ENCODE results near the gene MIEF1.
"Not testable (repeated sequence)": the region's sequence is repeated elsewhere in the genome, so short reads cannot be mapped to it uniquely, and the experiment has no call there.

MIEF1 gene

GRCh38 chr22:39517470-39517869 lies 15.4 kb downstream of the MIEF1 start:
- no peak for TF ChIP-seq CTCF (conservative IDR thresholded peaks at IDR 0.05; ENCODE audit: low read depth)
- H3K27ac ChIP-seq = peak overlapping the region; percentile 10; the same call in 1 of the 2 replicates
- POLR2A ChIA-PET (ENCODE audit: low non-redundant PET) = interaction anchor here (0.6 kb wide), 1 partner anchor 20 kb away, joined by 5 read pairs; no protein-coding TSS in a partner anchor
- CTCF ChIA-PET = interaction anchor here (0.5 kb wide), 1 partner anchor 21 kb away, joined by 3 read pairs; no protein-coding TSS in a partner anchor
- no peak for DNase-seq (ENCODE audit: low spot score)

- no peak for TF ChIP-seq CTCF (conservative IDR thresholded peaks at IDR 0.05; ENCODE audit: low read depth)
- peak overlapping the region; percentile 98 for H3K27ac ChIP-seq
- CTCF ChIA-PET = no interaction called here
- POLR2A ChIA-PET (ENCODE audit: low non-redundant PET) = interaction anchor here (0.6 kb wide), 1 partner anchor 20 kb away, joined by 5 read pairs; no protein-coding TSS in a partner anchor
- DNase-seq (ENCODE audit: low spot score) = no peak
Observed at GRCh38 chr22:39518144-39518786, 16.2 kb downstream of the MIEF1 start.

- ChIA-PET CTCF (interaction anchor here (0.6 kb wide), 1 partner anchor 10 kb away, joined by 3 read pairs; no protein-coding TSS in a partner anchor), POLR2A (ENCODE audit: low non-redundant PET) (interaction anchor here (0.6 to 1.0 kb wide), 3 partner anchors 17 to 205 kb away, joined by 3 to 4 read pairs (median 3); partner anchors contain the start of gene MIEF1)
- H3K27ac ChIP-seq = peak overlapping the region; percentile 98
- no peak for TF ChIP-seq CTCF (conservative IDR thresholded peaks at IDR 0.05; ENCODE audit: low read depth)
- peak; percentile 28 for DNase-seq (ENCODE audit: low spot score)
Observed at GRCh38 chr22:39518996-39519680, 17.0 kb downstream of the MIEF1 start.

- peak; percentile 93 for DNase-seq (ENCODE audit: low spot score)
- peak; percentile 18; the same call in 1 of the 2 replicates for TF ChIP-seq CTCF (conservative IDR thresholded peaks at IDR 0.05; ENCODE audit: low read depth)
- POLR2A ChIA-PET (ENCODE audit: low non-redundant PET) = interaction anchor here (0.6 to 1.0 kb wide), 3 partner anchors 18 to 205 kb away, joined by 3 to 4 read pairs (median 3); partner anchors contain the start of gene MIEF1
- peak overlapping the region; percentile 98 for H3K27ac ChIP-seq
- CTCF ChIA-PET = interaction anchor here (0.6 to 0.7 kb wide), 2 partner anchors 9 to 1396 kb away, joined by 3 read pairs; no protein-coding TSS in a partner anchor
Observed at GRCh38 chr22:39519681-39520225, 17.7 kb downstream of the MIEF1 start.

- DNase-seq (ENCODE audit: low spot score) = peak; percentile 44
- H3K27ac ChIP-seq = peak within 1 kb of the TSS; percentile 98
- TF ChIP-seq CTCF (conservative IDR thresholded peaks at IDR 0.05; ENCODE audit: low read depth) = no peak
- ChIA-PET POLR2A (ENCODE audit: low non-redundant PET) (interaction anchor here (0.6 to 1.0 kb wide), 3 partner anchors 18 to 206 kb away, joined by 3 to 4 read pairs (median 3); partner anchors contain the start of gene MIEF1), CTCF (interaction anchor here (0.7 kb wide), 1 partner anchor 1396 kb away, joined by 3 read pairs; no protein-coding TSS in a partner anchor)
Observed at GRCh38 chr22:39520226-39521105, 18.4 kb downstream of the MIEF1 start, which contains the start of gene ATF4. Gene ATF4, plus strand, starts transcription at chr22:39520562. Its CDS starts 884 bp downstream, at chr22:39521446.

GRCh38 chr22:39521106-39521885 lies 19.2 kb downstream of the MIEF1 start:
- DNase-seq (ENCODE audit: low spot score); CTCF ChIA-PET; POLR2A ChIA-PET (ENCODE audit: low non-redundant PET): not testable (repeated sequence)
- peak overlapping the region; percentile 98 for H3K27ac ChIP-seq

- DNase-seq (ENCODE audit: low spot score); POLR2A ChIA-PET (ENCODE audit: low non-redundant PET): not testable (repeated sequence)
- peak overlapping the region; percentile 98 for H3K27ac ChIP-seq
- CTCF ChIA-PET = interaction anchor here (1.0 kb wide), 1 partner anchor 12 kb away, joined by 4 read pairs; no protein-coding TSS in a partner anchor
Observed at GRCh38 chr22:39522091-39522490, 20.0 kb downstream of the MIEF1 start.
